K562 (cell line): ENCODE data around the gene ISOC1. TPM values are rescaled to one million over a fixed set of nuclear protein-coding genes. Genes with fewer than 3 reads are reported as not detected.

Experiments
- ATAC-seq: fragments of 200-7000 bp; cut with Tn5 transposase; 3 replicates; pipeline ENCODE4 v1.9.1; 2020; ENCODE audit warnings: moderate library complexity
- BruUV-seq: library from RNA; stranded (reverse); fragments of 400-500 nt; replicated peaks from 2 replicates; lab custom pipeline; 2021; lab: Mats Ljungman, UMichigan
- CTCF ChIA-PET: fragments of 300-600 bp; formaldehyde crosslinking; extraction: SDS; loops from one replicate; lab custom pipeline; 2021; ENCODE audit warnings: low intra/inter-chr PET ratio; lab: Yijun Ruan, JAX
- POLR2A ChIA-PET: fragments of 300-600, 350-650 bp; sonication (Branson Sonifier 250); formaldehyde crosslinking; extraction: SDS; loops from one replicate; lab custom pipeline; 2021; ENCODE audit warnings: antibody characterized with exemption, inconsistent platforms; lab: Yijun Ruan, JAX
- DNase-seq, 4 experiments: peaks; one replicate each; pipeline versions ENCODE4 v3.0.0 to v3.0.0-alpha.2; 2011 to 2018; ENCODE audit warnings: low spot score in 3 of 4, mixed read lengths in 3 of 4; ENCODE audit errors: extremely low read depth in 1 of 4
- FAIRE-seq: peaks from 2 replicates; lab custom pipeline; 2011; peaks lifted over from hg19 to GRCh38; lab: Jason Lieb, UNC
- H2AFZ ChIP-seq: 2 replicates; pipeline ENCODE4 v1.6.0; 2011; ENCODE audit warnings: low read depth, low read length, control low read depth, inconsistent platforms
- H3K27ac ChIP-seq: fragments of 200-600 bp; 3 replicates; pipeline ENCODE4 v1.8.0; 2011; ENCODE audit warnings: low read depth, mild to moderate bottlenecking, control low read depth, inconsistent platforms, low read length, moderate library complexity, mixed read lengths; ENCODE audit errors: extremely low read depth
- H3K27me3 ChIP-seq, 2 experiments: fragments of 300-600 bp in 1 of 2; 2 replicates in 1 of 2; 3 replicates in 1 of 2; pipeline versions ENCODE4 v1.6.0 to v1.8.0; 2011; ENCODE audit warnings: inconsistent platforms in 2 of 2, low read length in 2 of 2, mild to moderate bottlenecking in 1 of 2, mixed read lengths in 1 of 2, moderate library complexity in 1 of 2; ENCODE audit not compliant: control insufficient read depth in 2 of 2, insufficient read depth in 2 of 2
- H3K36me3 ChIP-seq: fragments of 300-600 bp; 3 replicates; pipeline ENCODE4 v1.8.0; 2011; ENCODE audit warnings: mild to moderate bottlenecking, low read length, inconsistent platforms; ENCODE audit not compliant: control insufficient read depth, insufficient read depth
- H3K4me1 ChIP-seq, 2 experiments: fragments of 200-600 bp in 1 of 2; replicated peaks in 1 of 2; 2 replicates in 1 of 2; 3 replicates in 1 of 2; pipeline versions ENCODE4 v1.5.1 to v1.8.0; 2011; ENCODE audit warnings: inconsistent platforms in 2 of 2, low read length in 2 of 2, mild to moderate bottlenecking in 1 of 2, mixed read lengths in 1 of 2, moderate library complexity in 1 of 2; ENCODE audit not compliant: control insufficient read depth in 2 of 2, insufficient read depth in 2 of 2
- H3K4me2 ChIP-seq: 2 replicates; pipeline ENCODE4 v1.6.1; 2011; ENCODE audit warnings: low read length, control low read depth, inconsistent platforms, mixed read lengths; ENCODE audit not compliant: insufficient read depth
- H3K4me3 ChIP-seq: fragments of 200-600 bp; sonication (generic), shearing (Covaris generic); 2 replicates; pipeline ENCODE4 v1.5.1; 2016; ENCODE audit warnings: control low read depth, inconsistent platforms
- H3K79me2 ChIP-seq: fragments of 200-600 bp; 3 replicates; pipeline ENCODE4 v1.8.0; 2011; ENCODE audit warnings: low read length, inconsistent platforms; ENCODE audit not compliant: control insufficient read depth, insufficient read depth
- H3K9ac ChIP-seq, 2 experiments: 2 replicates each; pipeline versions ENCODE4 v1.6.0 to v1.6.1; 2011; ENCODE audit warnings: low read depth in 2 of 2, low read length in 2 of 2, control low read depth in 1 of 2, inconsistent platforms in 1 of 2, mild to moderate bottlenecking in 1 of 2, mixed read lengths in 1 of 2; ENCODE audit not compliant: insufficient read depth in 1 of 2
- H3K9me1 ChIP-seq: one replicate; pipeline ENCODE4 v1.6.0; 2011; ENCODE audit warnings: inconsistent platforms, mild to moderate bottlenecking, low read length, moderate library complexity; ENCODE audit not compliant: control insufficient read depth, insufficient read depth
- H3K9me3 ChIP-seq: replicated peaks from 2 replicates; pipeline ENCODE4 v1.5.1; 2011; ENCODE audit warnings: low read depth, low read length, inconsistent platforms; ENCODE audit not compliant: control insufficient read depth, insufficient read depth
- H4K20me1 ChIP-seq: replicated peaks from 2 replicates; pipeline ENCODE4 v1.6.1; 2011; ENCODE audit warnings: low read length, inconsistent platforms, mixed read lengths; ENCODE audit not compliant: control insufficient read depth, insufficient read depth
- CBFB ChIP-seq: sonication (generic); formaldehyde crosslinking; IDR thresholded peaks from 2 replicates; pipeline ENCODE4 v1.4.0; 2020; ENCODE audit warnings: mild to moderate bottlenecking, missing genetic modification reagents
- COPS2 ChIP-seq: fragments of 450-650 bp; conservative IDR thresholded peaks from 2 replicates; pipeline ENCODE4 v1.6.1; 2016; ENCODE audit warnings: mild to moderate bottlenecking, moderate library complexity
- ERF ChIP-seq: fragments of 450-650 bp; formaldehyde crosslinking; IDR thresholded peaks from 2 replicates; pipeline ENCODE4 v1.4.0; 2020; ENCODE audit warnings: mild to moderate bottlenecking, mixed read lengths
- HNRNPK ChIP-seq: fragments of 200-400 bp; formaldehyde crosslinking; IDR thresholded peaks from one replicate; pipeline ENCODE4 v1.6.1; 2018; ENCODE audit warnings: mild to moderate bottlenecking, low read depth, low read length; ENCODE audit not compliant: poor library complexity, severe bottlenecking
- NR3C1 ChIP-seq: sonication (generic); formaldehyde crosslinking; IDR thresholded peaks from 2 replicates; pipeline ENCODE4 v1.8.1; 2022; ENCODE audit warnings: missing genetic modification reagents
- TARDBP ChIP-seq: fragments of 450-650 bp; IDR thresholded peaks from 2 replicates; pipeline ENCODE4 v1.6.1; 2016
- ZFX ChIP-seq: sonication (generic); formaldehyde crosslinking; IDR thresholded peaks from 2 replicates; pipeline ENCODE4 v1.8.0; 2022; ENCODE audit warnings: mild to moderate bottlenecking, missing genetic modification reagents, moderate library complexity
- ZNF224 ChIP-seq: sonication (generic); formaldehyde crosslinking; IDR thresholded peaks from 2 replicates; pipeline ENCODE4 v1.8.0; 2022; ENCODE audit warnings: mild to moderate bottlenecking, missing genetic modification reagents
- ZNF324 ChIP-seq: fragments of 250-450 bp; sonication (Bioruptor Pico); IDR thresholded peaks from 2 replicates; pipeline ENCODE4 v1.4.0; 2020; ENCODE audit warnings: mild to moderate bottlenecking
- in situ Hi-C: fragments of 300-500 bp; cut with MboI; formaldehyde crosslinking; loops from 4 replicates; pipeline ENCODE4 v1.15.0; 2018; ENCODE audit warnings: inconsistent platforms, mixed read lengths
- intact Hi-C: fragments of 100-400 bp; cut with micrococcal nuclease; formaldehyde crosslinking; loops from 2 replicates; pipeline ENCODE4 v1.14.2; 2022
- polyA plus RNA-seq, 8 experiments: library from polyadenylated mRNA; depleted of rRNA in 4 of 8; stranded (reverse) in 5 of 8; unstranded in 3 of 8; fragments of >200 nt; fragmentation: Nextera tagmentation in 2 of 8; fragmentation: Illumina TruSeq in 1 of 8; extraction: Ambion mirVana in 2 of 8; extraction: Trizol in 1 of 8; gene quantifications; 2 replicates each; pipeline versions ENCODE4 v1.2.1 to v1.2.3, GENCODE V29; 2011 to 2014; ENCODE audit warnings: inconsistent platforms in 1 of 8, missing spikeins in 1 of 8
- total RNA-seq, 7 experiments: library from RNA; depleted of rRNA in 6 of 7; stranded (reverse); fragments of >200 nt in 6 of 7; fragmentation: Illumina TruSeq in 2 of 7; extraction: Trizol in 2 of 7; gene quantifications; 2 replicates each; pipeline versions ENCODE4 v1.2.1 to v1.2.3, GENCODE V29; 2011 to 2021; ENCODE audit warnings: low replicate concordance in 1 of 7
- TF ChIP-seq, protein P1 (sequence below): fragments of 450-650 bp; IDR thresholded peaks from 2 replicates; pipeline ENCODE4 v1.6.1; 2017; ENCODE audit warnings: antibody characterized with exemption, mild to moderate bottlenecking
- TF ChIP-seq, protein P2 (sequence below): fragments of 250-450 bp; sonication (Bioruptor Pico); IDR thresholded peaks from 2 replicates; pipeline ENCODE4 v1.5.1; 2021; ENCODE audit warnings: mild to moderate bottlenecking
- TF ChIP-seq, protein P3 (sequence below): sonication (generic); formaldehyde crosslinking; IDR thresholded peaks from 2 replicates; pipeline ENCODE4 v1.8.0; 2022; ENCODE audit warnings: missing genetic modification reagents, mild to moderate bottlenecking, moderate library complexity, borderline replicate concordance

The ISOC1 gene
- total and polyA plus RNA-seq, 9 of the 15 experiments (the other 6 are each of a cell fraction or from before 2014, with no cell fraction given) = 14.0 to 67.9 (median 51.3) TPM

DNA sequence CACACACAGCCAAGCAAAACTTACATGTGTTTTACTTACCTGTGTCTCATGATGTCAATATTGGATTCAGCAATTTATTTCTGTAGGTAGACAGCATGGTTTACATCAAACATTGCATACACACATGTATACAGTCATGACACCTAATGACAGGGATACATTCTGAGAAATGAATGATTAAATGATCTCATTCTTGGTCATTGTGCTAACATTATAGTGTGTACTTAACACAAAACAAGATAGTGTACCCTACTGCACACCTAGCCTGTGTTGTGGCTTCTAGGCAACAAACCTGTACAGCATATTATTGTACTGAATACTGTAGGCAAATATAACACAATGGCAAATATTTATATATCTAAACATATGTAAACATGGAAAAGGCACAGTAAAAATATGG lies 28.0 kb downstream of the ISOC1 start:
- DNase-seq = no peak
- intact Hi-C loops = no loop called here

More for the DNA sequence above, 28.0 kb downstream of the ISOC1 start:
- BruUV-seq = no TSS peak
- no peaks in the 10 kb centered on the region for H3K27me3 ChIP-seq
- FAIRE-seq (no peak), ATAC-seq (no peak)
- H3K4me1 ChIP-seq = 0 out of 5 replicates have a peak, but pooled peaks cover 0 to 4% of the 10 kb centered on the region in 2 experiments
- H3K4me3 ChIP-seq = no peak overlapping the region
- H4K20me1 ChIP-seq = no peaks in the 10 kb centered on the region
- H3K79me2 ChIP-seq = no peaks in the 10 kb centered on the region
- H2AFZ ChIP-seq = no peak overlapping the region
- TF ChIP-seq, protein P1, sequence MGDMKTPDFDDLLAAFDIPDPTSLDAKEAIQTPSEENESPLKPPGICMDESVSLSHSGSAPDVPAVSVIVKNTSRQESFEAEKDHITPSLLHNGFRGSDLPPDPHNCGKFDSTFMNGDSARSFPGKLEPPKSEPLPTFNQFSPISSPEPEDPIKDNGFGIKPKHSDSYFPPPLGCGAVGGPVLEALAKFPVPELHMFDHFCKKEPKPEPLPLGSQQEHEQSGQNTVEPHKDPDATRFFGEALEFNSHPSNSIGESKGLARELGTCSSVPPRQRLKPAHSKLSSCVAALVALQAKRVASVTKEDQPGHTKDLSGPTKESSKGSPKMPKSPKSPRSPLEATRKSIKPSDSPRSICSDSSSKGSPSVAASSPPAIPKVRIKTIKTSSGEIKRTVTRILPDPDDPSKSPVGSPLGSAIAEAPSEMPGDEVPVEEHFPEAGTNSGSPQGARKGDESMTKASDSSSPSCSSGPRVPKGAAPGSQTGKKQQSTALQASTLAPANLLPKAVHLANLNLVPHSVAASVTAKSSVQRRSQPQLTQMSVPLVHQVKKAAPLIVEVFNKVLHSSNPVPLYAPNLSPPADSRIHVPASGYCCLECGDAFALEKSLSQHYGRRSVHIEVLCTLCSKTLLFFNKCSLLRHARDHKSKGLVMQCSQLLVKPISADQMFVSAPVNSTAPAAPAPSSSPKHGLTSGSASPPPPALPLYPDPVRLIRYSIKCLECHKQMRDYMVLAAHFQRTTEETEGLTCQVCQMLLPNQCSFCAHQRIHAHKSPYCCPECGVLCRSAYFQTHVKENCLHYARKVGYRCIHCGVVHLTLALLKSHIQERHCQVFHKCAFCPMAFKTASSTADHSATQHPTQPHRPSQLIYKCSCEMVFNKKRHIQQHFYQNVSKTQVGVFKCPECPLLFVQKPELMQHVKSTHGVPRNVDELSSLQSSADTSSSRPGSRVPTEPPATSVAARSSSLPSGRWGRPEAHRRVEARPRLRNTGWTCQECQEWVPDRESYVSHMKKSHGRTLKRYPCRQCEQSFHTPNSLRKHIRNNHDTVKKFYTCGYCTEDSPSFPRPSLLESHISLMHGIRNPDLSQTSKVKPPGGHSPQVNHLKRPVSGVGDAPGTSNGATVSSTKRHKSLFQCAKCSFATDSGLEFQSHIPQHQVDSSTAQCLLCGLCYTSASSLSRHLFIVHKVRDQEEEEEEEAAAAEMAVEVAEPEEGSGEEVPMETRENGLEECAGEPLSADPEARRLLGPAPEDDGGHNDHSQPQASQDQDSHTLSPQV = no peak
- TF ChIP-seq, protein P2, sequence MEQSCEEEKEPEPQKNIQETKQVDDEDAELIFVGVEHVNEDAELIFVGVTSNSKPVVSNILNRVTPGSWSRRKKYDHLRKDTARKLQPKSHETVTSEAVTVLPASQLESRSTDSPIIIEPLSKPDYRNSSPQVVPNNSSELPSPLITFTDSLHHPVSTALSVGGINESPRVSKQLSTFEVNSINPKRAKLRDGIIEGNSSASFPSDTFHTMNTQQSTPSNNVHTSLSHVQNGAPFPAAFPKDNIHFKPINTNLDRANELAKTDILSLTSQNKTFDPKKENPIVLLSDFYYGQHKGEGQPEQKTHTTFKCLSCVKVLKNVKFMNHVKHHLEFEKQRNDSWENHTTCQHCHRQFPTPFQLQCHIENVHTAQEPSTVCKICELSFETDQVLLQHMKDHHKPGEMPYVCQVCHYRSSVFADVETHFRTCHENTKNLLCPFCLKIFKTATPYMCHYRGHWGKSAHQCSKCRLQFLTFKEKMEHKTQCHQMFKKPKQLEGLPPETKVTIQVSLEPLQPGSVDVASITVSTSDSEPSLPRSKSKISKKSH (CRISPR knock-in tag) = no peak
- TF ChIP-seq NR3C1 (CRISPR knock-in tag) (no peak), CBFB (no peak), ZFX (CRISPR knock-in tag) (no peak), COPS2 (no peak), HNRNPK (no peak), ERF (CRISPR knock-in tag) (no peak), ZNF224 (CRISPR knock-in tag) (no peak), TARDBP (no peak), ZNF324 (no peak)
- TF ChIP-seq, protein P3, sequence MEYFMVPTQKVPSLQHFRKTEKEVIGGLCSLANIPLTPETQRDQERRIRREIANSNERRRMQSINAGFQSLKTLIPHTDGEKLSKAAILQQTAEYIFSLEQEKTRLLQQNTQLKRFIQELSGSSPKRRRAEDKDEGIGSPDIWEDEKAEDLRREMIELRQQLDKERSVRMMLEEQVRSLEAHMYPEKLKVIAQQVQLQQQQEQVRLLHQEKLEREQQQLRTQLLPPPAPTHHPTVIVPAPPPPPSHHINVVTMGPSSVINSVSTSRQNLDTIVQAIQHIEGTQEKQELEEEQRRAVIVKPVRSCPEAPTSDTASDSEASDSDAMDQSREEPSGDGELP (CRISPR knock-in tag) = no peak
- CTCF ChIA-PET = no interaction called here
- no peak overlapping the region for H3K9ac ChIP-seq
- H3K36me3 ChIP-seq = no peaks in the 10 kb centered on the region
- H3K27ac ChIP-seq = no peak overlapping the region
- no peaks in the 10 kb centered on the region for H3K9me3 ChIP-seq
- no peak overlapping the region for H3K4me2 ChIP-seq
- in situ Hi-C loops = no loop called here
- no peaks in the 10 kb centered on the region for H3K9me1 ChIP-seq
- POLR2A ChIA-PET = no interaction called here
